Esophagus squamous epithelium (tissue), 4 donors: Measurements from ENCODE around the gene UQCR10.

Source experiments
- CTCF ChIP-seq, 6 experiments: fragments of 450-650 bp in 4 of 6; fragments of 200-600 bp in 2 of 6; sonication (generic) in 2 of 6; IDR thresholded peaks; one replicate each; pipeline ENCODE4 v1.5.1; 2016 to 2019; ENCODE audit warnings: antibody characterized with exemption in 6 of 6, mild to moderate bottlenecking in 4 of 6, moderate library complexity in 4 of 6
- POLR2A ChIP-seq, 4 donors: fragments of 450-650 bp; IDR thresholded peaks; one replicate each; pipeline ENCODE4 v1.6.1; 2017; ENCODE audit warnings: antibody characterized with exemption in 4 of 4, mild to moderate bottlenecking in 4 of 4, moderate library complexity in 3 of 4

GRCh38 chr22:29782061-29782845 is 15.1 kb downstream of the UQCR10 start:
- TF ChIP-seq POLR2A (IDR thresholded peaks at IDR 0.05) (no peak), CTCF (IDR thresholded peaks at IDR 0.05) (no peak)
